ENCODE data around the gene GOLGB1.

DNA sequence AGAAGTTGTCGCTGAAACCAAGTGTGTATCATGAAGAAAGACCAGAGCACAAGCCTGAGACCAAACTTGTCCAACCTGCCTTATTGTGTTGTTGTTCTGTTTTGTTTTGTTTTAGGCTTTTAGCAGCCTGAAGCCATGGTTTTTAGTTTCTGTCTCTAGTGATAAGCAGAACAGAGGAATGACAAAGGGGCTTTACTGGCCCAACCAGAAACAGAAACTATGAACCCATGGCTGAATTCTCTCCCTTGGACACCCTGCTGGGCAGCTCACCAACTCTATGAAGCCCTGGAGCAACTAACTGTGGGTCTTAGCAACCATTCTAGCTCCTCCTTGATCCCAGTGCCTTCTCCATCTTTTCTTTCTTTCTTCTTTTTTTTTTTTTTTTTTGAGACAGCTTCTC, 119.2 kb downstream of the GOLGB1 start:
- TF ChIP-seq, protein P1, sequence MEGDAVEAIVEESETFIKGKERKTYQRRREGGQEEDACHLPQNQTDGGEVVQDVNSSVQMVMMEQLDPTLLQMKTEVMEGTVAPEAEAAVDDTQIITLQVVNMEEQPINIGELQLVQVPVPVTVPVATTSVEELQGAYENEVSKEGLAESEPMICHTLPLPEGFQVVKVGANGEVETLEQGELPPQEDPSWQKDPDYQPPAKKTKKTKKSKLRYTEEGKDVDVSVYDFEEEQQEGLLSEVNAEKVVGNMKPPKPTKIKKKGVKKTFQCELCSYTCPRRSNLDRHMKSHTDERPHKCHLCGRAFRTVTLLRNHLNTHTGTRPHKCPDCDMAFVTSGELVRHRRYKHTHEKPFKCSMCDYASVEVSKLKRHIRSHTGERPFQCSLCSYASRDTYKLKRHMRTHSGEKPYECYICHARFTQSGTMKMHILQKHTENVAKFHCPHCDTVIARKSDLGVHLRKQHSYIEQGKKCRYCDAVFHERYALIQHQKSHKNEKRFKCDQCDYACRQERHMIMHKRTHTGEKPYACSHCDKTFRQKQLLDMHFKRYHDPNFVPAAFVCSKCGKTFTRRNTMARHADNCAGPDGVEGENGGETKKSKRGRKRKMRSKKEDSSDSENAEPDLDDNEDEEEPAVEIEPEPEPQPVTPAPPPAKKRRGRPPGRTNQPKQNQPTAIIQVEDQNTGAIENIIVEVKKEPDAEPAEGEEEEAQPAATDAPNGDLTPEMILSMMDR (IDR thresholded peaks at IDR 0.05), result no peak
- TF ChIP-seq POLR2A (IDR thresholded peaks at IDR 0.05), result no peak

Data from thyroid gland (tissue), 4 donors.